ENCODE measurements around the gene ARPC5. TPM values are rescaled to one million over a fixed set of nuclear protein-coding genes. Genes with fewer than 3 reads are reported as not detected.

Gene ARPC5
- total and polyA plus RNA-seq, 2 of the 8 experiments (the other 6 are each of a cell fraction or from before 2014, with no cell fraction given): 24.0 to 60.8 TPM

- TF ChIP-seq FOSL1 (IDR thresholded peaks at IDR 0.05; ENCODE audit: insufficient read depth, low read depth, low read length) (no peak), CHD1 (IDR thresholded peaks at IDR 0.05; ENCODE audit: low read depth, low read length) (no peak), TAF1 (IDR thresholded peaks at IDR 0.05; ENCODE audit: low read depth, low read length) (peak; percentile 27; the same call in 1 of the 2 replicates), EGR1 (IDR thresholded peaks at IDR 0.05; ENCODE audit: borderline replicate concordance, low read depth, low read length) (0 out of 2 replicates have a peak, but pooled peaks have one; percentile 32), MAX (IDR thresholded peaks at IDR 0.05) (peak; percentile 73), KDM1A (IDR thresholded peaks at IDR 0.05; ENCODE audit: borderline replicate concordance, low read length) (peak; percentile 17; the same call in 1 of the 2 replicates), USF2 (IDR thresholded peaks at IDR 0.05; ENCODE audit: low read length) (peak; percentile 95), TAF7 (optimal IDR thresholded peaks at IDR 0.05; ENCODE audit: borderline replicate concordance, low read depth, low read length) (peak; percentile 56), EZH2 (IDR thresholded peaks at IDR 0.05; ENCODE audit: low read depth, low read length, severe bottlenecking) (no peak), CTBP2 (IDR thresholded peaks at IDR 0.05; ENCODE audit: borderline replicate concordance, insufficient read depth, insufficient read length, low read length) (peak; percentile 98), SRF (IDR thresholded peaks at IDR 0.05; ENCODE audit: low read depth, low read length) (no peak), SIX5 (IDR thresholded peaks at IDR 0.05; ENCODE audit: low read depth, low read length) (no peak), NANOG (IDR thresholded peaks at IDR 0.05; ENCODE audit: insufficient read depth, low read depth, low read length, poor library complexity, severe bottlenecking) (peak; percentile 9), EP300 (IDR thresholded peaks at IDR 0.05; ENCODE audit: borderline replicate concordance in 1 of 2, low read depth in 2 of 2, low read length in 2 of 2) (no peak), SIN3A (conservative IDR thresholded peaks at IDR 0.05 in 1 of 2, IDR thresholded peaks at IDR 0.05 in 1 of 2; ENCODE audit: low read depth in 1 of 2, low read length in 2 of 2) (peak; percentile 4 to 53; a peak in 1 of 4 replicates), NRF1 (IDR thresholded peaks at IDR 0.05; ENCODE audit: low read depth, low read length) (peak; percentile 70), ASH2L (IDR thresholded peaks at IDR 0.05; ENCODE audit: low read length) (peak; percentile 65), CREB1 (IDR thresholded peaks at IDR 0.05) (peak; percentile 39; the same call in 1 of the 2 replicates), ATF3 (IDR thresholded peaks at IDR 0.05; ENCODE audit: insufficient read depth, low read depth, low read length) (peak; percentile 63), TCF12 (IDR thresholded peaks at IDR 0.05; ENCODE audit: low read depth, low read length) (no peak), KDM4A (IDR thresholded peaks at IDR 0.05; ENCODE audit: low read depth, low read length, severe bottlenecking) (peak; percentile 88)
Measured at GRCh38 chr1:183635606-183636333, at the start of gene ARPC5 (continued).
